HG03575 (cell line): ENCODE measurements around the gene TTLL9.
"Not testable (repeated sequence)": the region's sequence is repeated elsewhere in the genome, so short reads cannot be mapped to it uniquely, and the experiment has no call there.

ENCODE experiments used
- ATAC-seq: cut with Tn5 transposase; IDR thresholded peaks from one replicate; pipeline ENCODE4 v1.9.1; 2021; ENCODE audit not compliant: unreplicated experiment, insufficient number of reproducible peaks, low FRiP score; ENCODE audit errors: extremely low read depth

TTLL9 gene

DNA sequence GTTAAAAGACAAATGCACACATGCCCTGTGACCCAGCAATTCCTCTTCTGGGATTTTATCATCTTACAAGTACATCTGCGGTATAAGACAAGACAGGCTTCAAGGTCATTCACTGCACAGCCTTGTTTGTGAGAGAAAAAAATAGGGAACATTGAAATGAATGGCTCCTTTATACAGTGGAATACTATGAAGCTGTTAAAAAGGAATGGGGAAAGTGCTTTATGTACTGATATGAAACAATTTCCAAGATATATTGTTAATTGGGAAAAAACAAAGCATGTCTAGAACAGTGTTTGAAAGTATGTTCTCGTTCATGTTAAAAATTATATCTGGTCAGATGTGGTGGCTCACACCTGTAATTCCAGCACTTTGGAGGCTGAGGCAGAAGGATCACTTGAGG is 56.1 kb downstream of the TTLL9 start:
- no peak for ATAC-seq

DNA sequence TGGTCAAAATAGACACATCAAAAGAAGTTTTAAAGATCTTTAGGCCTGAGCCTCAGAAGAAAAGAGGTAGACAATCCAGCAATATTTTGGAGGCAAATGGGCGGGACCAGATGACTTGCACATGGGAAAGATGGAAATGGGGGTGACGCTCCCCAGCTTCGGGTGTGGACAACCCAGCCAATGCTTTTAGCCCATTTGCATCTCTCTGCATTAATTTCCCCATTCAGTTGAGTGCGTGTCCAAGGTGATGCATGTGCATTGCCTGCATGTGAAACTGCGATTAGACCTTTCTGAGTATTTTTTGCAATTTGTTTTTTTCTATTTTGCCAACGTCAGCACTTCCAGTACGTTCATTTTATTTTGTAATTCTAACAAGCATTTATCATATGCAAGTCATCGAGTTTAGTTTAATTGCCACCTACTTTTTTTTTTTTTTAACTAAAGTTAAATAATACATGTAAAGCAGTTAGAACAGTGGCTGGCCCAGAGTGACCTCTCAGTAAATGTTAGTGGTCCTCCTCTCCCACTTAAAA is 57.3 kb downstream of the TTLL9 start:
- ATAC-seq = no peak

DNA sequence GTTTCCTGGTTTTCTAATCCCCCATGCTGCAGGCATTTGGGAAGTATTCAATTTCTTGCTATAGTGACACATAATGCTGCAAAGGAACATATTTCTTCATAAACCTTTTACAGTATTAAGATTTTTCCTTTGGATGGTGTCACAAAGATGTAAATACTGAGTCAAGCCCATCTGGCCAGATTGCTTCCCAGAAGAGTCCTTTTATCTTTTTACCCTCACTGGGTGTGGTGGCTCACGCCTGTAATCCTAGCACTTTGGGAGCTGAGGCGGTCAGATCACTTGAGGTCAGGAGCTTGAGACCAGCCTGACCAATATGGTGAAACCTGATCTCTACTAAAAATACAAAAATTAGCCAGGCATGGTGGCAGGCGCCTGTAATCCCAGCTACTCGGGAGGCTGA is 59.2 kb downstream of the TTLL9 start:
- not testable (repeated sequence) for ATAC-seq

DNA sequence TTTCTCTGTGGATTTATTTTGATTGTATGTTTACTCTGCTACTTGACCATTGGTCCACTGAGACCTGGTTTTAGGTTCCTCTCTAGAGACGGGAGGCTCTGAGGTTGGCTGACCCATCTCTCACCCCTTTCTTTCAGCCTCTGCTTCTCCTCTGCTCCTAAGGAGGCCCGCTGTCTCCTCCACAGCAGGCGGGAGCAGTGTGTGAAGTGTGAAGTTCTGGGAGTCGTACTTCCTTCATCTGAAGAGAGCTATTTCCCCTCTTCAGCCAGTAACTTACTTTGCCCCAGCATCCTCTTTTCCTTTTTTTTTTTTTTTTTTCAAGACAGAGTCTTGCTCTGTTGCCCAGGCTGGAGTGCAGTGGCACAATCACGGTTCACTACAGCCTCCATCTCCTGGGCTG is 60.3 kb downstream of the TTLL9 start:
- no peak for ATAC-seq

DNA sequence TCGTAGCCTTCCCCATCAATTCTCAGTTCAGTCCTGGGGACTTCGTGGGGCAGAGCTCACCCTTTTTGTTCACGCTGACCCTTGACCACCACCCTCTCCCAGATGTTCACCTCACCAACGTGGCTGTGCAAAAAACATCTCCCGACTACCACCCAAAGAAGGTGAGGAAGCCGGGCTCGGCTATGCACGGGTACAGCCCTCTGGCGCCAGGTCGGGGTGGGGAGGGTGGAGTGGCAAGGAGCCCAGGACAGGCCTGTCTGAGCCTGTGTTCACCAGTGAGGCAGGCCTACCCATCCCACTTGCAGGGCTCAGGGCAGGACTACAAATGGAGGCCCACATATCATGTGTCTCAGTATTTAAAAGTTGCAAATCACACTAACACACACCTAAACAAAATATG is 63.3 kb downstream of the TTLL9 start:
- no peak for ATAC-seq

DNA sequence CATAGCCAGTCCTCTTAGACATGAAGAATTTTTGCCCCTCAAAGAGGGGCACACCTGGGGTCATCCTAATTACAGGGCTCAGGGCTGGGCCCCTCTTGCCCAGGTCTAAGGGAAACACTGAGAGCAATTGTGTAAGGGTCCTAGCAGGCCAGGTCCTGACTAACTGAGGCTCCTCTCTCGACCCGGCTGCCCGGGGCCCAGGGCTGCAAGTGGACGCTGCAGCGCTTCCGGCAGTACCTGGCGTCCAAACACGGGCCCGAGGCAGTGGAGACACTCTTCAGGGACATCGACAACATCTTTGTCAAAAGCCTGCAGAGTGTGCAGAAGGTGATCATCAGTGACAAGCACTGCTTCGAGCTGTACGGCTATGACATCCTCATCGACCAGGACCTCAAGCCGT is 64.1 kb downstream of the TTLL9 start:
- ATAC-seq = no peak

DNA sequence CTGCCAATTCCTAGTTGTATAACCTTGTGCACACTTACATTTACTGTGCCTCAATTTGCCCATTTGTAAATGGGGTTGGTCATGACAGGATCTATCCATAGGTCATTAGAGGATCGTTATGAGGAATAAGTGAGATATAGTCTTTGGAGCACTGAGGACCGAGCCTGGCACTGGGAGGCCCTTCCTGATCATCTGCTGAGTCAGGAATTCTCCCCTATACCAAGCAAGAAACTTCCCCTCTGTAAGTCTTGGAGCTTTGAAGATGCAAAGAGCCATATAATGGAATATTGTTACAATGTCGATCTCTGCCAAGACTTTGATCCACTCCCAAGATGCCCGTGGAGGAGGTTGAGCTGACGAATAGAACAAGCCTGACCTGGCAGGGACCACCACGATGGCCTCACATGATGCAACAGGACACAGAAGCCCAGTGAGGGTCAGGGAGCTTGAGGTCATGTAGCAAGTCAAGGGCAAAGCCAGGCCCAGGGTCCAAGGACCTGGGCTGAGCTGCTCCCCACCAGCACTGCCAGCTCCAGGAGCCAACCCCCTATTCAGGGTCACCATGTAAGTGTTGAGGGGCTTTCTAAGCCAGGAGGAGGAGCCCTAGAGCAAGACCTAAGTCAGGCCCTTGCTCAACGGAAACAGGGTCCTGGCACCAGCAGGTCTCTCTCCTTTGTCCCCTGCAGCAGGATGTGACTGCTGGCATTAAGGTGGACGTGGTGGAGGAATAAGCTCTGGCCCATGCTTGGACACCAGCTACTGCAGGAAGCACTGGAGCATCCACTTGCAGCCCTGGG is 64.7 kb downstream of the TTLL9 start:
- ATAC-seq = no peak

DNA sequence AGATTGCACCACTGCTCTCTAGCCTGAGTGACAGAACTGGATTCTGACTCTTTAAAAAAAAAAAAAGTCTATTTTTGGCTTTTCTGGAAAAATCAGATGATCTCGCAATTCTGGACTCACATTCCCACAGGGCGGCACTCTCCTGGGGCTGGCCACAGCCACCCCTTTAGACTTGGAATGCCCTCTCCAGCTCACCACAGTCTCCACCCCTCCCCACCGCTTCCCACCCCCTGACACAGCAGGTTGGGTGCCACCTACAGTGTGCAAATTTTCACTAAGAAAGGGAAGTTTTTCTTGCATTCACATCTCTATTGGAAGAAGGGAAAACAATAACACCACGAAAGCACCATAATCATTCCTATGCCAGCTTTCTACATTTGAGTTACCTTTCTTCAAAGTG is 66.0 kb downstream of the TTLL9 start:
- ATAC-seq = no peak

DNA sequence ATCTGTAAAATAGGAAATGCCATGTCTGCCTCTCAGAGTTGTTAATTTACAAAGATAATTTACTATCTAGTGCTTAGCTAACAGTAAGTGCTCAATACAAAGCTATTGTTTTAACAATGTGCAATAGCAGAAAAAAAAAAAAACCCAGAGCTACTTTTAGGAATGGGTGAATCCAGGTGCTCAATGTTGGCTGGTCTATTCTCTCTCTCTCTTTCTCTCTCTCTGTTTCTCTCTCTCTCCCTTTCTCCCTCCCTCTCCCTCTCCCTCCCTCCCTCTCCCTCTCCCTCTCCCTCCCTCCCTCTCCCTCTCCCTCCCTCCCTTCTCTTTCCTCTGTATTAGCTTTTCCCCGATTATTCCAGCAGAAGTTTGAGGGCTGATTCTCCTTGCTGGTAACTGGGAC is 67.4 kb downstream of the TTLL9 start:
- ATAC-seq = no peak

DNA sequence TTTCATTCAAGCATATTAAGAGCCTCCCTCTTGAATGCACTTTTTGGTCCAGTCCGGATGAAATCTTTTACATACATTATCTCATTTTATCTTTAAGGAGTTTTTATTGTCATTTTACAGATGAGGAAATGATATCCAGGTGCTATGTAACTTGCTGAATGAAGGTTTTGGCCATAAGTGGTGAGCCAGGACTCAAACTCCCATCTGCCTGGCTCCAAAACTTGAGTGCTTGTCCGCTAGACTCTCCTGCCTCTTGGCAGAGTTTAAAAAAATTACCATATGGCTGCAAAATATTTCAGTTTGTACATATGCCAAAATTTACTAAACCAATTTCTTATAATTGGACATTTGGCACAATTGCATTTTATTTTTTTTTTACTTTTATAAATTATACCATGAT is 69.2 kb downstream of the TTLL9 start:
- ATAC-seq = no peak

DNA sequence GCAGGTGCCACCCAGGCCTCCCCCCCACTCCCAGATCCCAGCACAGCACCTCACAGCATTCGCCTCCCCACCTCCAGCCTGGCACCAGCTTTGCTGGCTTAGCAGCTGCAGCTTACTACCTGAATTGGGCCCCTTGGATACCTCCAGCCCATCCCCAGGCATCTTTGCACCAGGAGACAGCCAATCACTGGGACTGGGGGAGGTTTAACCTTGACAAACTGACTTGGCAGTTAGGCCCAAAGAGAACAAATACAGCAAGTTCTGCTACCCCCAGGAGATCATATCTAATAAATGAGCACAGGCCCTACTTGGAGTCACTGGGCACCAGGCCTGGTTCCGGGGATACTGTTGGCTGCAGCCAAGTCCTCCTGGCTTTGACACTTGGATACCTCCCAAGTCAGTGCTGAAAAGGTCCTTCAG is 72.6 kb downstream of the TTLL9 start:
- ATAC-seq = no peak

DNA sequence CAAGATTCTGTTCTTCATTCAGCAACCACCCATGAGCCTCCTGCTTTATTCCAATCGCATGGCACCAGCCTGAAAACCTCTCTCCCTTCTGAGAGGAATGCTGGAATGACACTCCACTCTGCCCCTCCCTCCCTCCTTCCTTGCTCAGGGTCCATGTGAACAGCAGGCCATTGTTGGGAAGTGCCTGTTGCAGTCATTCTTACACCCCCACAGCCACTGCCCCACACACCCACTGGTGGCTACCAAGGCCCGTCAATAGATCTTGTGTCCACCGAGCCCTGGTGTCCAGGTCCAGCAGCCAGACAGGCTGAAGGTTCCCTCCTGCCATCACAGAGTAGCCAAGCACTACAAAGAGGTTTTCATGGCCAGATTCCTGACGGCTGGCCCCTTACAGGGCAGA is 74.9 kb downstream of the TTLL9 start:
- no peak for ATAC-seq

DNA sequence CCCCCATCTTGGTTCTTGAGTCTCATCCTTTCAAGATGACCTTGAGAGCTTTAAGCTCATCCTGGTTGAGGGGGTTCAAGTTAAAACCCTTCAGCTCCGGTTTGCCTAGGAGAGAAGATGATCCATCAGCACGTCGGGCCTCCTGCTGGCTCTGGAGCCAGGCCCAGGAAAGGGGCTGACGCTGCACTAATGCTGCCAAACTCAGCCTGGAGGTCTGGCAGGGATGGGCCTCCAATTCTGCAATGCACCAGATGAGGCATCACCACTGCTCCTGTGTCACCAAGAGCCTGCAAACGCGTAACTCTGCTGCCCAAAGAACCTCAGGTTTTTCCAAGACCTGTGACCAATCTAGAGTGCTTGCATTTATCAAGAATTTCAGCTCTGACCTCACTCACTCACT is 75.4 kb downstream of the TTLL9 start:
- ATAC-seq = no peak

DNA sequence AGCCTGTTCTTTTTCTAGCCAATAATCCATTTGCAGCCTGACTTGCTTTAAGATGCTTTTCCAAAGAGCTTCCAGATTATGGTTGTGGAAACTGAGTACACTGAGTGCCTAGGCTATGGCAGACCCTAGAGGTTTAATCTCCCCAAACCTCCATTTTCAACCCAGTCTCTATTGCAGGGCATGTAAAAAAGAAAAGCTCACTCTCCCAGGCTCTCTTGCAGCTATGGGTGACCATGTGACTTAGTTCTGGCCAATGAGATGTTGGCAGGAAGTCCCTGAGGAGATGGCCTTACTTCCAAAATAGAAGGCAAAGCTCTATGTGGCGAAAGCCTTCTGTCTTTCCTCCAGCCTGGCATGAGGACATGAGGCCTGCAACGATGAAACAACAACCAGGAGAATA is 77.6 kb downstream of the TTLL9 start:
- ATAC-seq = no peak

DNA sequence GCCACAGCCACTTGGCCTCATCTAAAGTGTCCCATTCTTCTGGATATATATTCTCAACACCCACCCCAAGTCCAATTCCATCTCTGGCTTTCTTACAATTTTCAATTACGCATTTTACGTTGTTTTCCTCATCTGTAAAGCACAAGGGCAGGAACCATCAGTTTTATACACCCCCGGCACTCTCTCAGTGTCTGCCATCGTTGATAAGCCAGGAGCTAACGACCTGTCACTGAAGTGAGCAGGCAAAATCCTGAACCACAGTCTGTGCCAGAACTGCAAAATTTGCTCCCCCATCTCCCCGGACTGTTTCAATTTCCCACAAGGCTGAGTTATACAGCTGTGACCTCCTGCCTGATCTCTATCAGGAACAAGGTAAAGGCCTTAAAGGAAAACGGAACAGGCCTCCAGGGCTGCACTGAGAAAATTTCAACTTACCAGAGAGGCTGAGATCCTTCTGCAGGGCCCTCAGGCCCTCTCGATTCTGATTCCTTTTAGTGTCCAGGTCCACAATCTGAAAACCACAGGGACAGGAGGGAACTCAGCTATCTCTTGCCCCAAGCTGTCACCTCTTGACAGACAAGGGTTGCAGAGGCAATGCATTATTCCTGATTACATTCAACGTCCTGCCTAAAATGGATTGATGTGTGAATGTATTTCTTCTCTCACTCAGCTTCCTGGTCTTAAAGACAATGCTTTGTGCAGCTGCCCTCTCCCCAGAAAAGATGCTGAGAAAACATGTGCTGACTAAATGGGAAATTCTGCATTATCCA is 79.6 kb downstream of the TTLL9 start:
- ATAC-seq = no peak

DNA sequence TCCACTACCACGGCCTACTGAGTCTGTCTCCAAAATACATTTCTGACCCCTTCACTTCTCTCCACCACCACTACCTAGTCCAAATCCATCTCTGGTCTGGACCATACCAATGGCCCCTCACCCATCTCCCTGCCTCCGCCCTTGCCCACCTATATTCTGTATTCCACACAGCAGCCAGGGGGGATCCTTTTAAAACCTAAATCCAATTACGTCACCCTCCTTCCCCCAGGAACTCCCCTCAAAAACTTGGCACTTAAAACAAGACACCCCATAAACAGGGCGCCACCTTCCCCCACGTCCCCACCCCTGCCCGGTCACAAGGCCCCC is 80.7 kb downstream of the TTLL9 start:
- ATAC-seq = no peak

DNA sequence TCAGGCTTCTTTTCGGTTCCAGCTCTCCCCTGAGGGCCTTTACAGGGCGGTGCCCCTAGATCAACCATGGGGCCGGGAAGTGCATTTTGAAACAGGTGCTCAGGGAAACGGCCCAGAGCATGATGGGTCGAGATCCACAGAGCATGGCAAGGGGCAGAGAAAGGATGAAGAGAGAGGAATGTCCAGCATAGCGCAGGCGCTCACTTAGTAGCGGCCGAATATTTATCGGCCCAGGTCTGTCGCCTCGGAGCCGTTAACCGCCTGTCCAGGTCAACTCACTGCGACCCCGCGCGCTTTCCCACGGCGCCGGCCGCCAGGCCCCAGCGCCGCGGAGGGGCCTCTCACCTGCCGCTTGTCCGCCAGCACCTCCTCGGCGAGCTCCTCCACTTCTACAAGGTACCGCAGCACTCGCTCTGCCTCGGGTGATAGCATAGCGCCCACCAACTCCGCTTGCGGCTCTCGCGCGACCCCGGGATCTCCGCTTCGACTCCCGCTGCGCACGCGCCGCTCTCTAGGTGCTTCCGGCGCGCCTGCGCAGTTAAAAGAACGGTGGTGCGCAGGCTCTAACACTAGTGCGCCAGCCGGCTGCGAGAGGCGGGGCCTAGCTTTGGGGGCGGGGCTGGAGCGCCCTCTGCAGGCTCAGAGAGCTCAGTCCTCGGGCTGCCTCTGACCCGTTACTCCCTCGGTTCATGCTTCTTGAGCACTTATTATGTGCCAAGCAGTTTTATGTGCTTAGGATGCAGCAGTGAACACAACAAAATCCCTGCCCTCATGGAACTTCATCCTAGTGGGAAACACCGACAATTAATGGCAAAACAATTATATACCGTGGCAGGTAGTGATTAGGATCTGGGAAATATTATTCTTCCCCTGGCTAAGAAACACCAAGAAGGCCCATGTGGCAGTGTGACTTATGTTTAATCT is 81.4 kb downstream of the TTLL9 start, which contains the start of gene PDRG1:
Gene PDRG1 (minus strand): TSS at position 517 of the 924 bp plus-strand sequence. CDS start 85 bp downstream, at position 432.
- peak; percentile 70 for ATAC-seq

DNA sequence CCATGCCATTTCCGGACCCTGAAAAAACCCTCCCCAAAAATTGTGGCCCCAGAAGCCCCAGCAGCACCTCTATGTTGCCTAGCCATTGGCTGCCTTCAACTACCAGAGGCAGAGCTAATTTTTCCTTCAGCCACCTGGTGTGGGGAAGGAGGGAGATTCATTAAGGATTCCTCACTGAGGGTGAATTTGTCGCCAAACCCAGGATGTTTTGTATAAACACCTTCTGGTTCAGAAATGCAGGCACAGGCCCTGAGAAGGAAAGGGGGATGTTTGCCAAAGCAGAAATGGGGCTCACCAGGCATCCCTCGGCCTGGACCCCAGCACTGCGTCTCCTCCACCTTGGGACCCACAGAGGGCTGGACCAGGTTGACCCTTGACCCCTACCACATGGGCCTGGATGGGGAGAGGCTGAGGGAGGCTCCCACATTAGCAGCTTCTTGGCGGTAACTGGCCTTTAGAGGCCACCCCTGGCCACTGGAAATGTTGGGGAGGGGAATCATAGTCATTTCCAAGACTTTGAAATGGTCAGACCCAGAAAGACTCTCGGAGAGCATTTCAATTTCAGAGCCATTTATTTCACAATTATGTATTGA is 83.2 kb downstream of the TTLL9 start:
- ATAC-seq = no peak

DNA sequence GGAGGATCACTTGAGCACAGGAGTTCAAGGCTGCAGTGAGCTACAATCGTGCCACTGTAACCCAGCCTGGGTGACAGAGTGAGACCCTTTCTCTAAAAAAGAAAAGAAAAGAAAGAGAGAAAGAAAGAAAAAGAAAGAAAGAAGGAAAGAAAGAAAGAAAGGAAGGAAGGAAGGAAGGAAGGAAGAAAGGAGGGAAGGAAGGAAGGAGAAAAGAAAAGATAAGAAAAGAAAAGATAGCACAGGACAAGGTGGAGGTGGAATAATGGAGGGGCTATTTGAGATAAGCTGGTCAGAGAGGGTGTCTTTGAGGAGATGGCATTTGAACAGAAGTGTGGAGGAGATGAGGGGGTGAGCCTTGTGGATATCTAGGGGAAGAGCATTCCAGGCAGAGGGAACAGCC is 84.1 kb downstream of the TTLL9 start:
- ATAC-seq = no peak
